ENCODE measurements around the gene MPZL2. TPM values are rescaled to one million over a fixed set of nuclear protein-coding genes. Genes with fewer than 3 reads are reported as not detected.

MPZL2 gene
- total RNA-seq, 4 donors from 2014 or later: 8.7 to 57.0 (median 12.1) TPM

GRCh38 chr11:118226781-118227180, 37.3 kb downstream of the MPZL2 start:
- no peak overlapping the region for H3K4me3 ChIP-seq
- no peaks in the 10 kb centered on the region for H3K4me1 ChIP-seq
- peaks cover 11% of the 10 kb centered on the region for H3K27me3 ChIP-seq
- WGBS, 2 donors (ENCODE audit: low coverage in 1 of 2): 64 to 71% methylated on average over 1 to 2 of the region's 2 CpGs
- H3K27ac ChIP-seq: no peak overlapping the region
- no peaks in the 10 kb centered on the region for H3K9me3 ChIP-seq
- TF ChIP-seq POLR2A (IDR thresholded peaks at IDR 0.05): no peak
- no peak for TF ChIP-seq CTCF (IDR thresholded peaks at IDR 0.05)
- no peak for TF ChIP-seq POLR2AphosphoS5 (IDR thresholded peaks at IDR 0.05)
- no peak for TF ChIP-seq EP300 (IDR thresholded peaks at IDR 0.05)
- ATAC-seq: no peak
- no peaks in the 10 kb centered on the region for H3K36me3 ChIP-seq

- no peak for ATAC-seq
- Histone ChIP-seq H3K4me1 (no peaks in the 10 kb centered on the region), H3K27me3 (peaks cover 16% of the 10 kb centered on the region), H3K4me3 (no peak overlapping the region), H3K36me3 (no peaks in the 10 kb centered on the region), H3K9me3 (no peaks in the 10 kb centered on the region), H3K27ac (no peak overlapping the region)
- WGBS, 2 donors (ENCODE audit: low coverage in 1 of 2): 59 to 65% methylated on average over 7 of the region's 7 CpGs
- TF ChIP-seq CTCF (IDR thresholded peaks at IDR 0.05): no peak
- no peak for TF ChIP-seq EP300 (IDR thresholded peaks at IDR 0.05)
- no peak for TF ChIP-seq POLR2A (IDR thresholded peaks at IDR 0.05)
- TF ChIP-seq POLR2AphosphoS5 (IDR thresholded peaks at IDR 0.05): no peak
These were observed 37.8 kb downstream of the MPZL2 start for GRCh38 chr11:118226296-118226695.

DNA sequence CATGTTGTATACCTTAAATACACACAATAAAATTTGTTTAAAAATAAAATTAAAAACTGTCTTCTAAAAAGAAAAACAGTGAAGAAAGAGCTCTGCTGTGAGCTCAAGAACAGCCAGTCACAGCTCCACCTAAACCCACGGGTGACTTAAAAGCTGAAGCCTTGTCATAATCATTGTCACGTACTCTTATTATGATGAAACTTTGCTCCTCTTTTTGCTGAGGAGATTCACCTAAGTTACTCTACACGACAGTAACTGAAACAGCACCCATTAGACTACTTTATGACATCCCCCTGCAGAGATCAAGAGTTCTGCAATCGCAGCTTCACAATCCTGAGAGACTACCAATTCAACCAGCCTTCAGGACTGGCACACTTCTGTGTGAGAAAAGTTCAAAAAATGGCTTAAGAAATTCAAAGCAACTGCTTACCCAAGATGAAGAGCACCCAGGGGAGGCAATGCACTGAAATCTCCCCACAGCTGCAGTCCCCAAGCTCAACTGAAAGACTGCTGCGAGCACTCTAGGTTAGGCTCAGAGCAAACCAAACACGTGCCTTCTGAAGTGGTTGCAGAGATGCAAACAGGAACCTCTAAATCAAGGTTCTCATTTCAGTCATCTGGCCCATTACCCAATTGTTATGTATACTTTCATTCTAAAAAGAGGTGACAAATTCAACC, 39.4 kb downstream of the MPZL2 start, which contains the start of gene JAML:
Gene JAML (minus strand): TSS at position 501 of the 678 bp plus-strand sequence. CDS start 10,145 bp downstream, outside the sequence.
- WGBS, 2 donors (ENCODE audit: low coverage in 1 of 2): 79 to 80% methylated on average over 4 to 6 of the region's 6 CpGs
- H3K4me3 ChIP-seq: peak within 1 kb of the TSS in 1 of 2 donors; percentile 1
- no peak for ATAC-seq
- H3K27ac ChIP-seq: no peak within 1 kb of the TSS
- H3K9me3 ChIP-seq: no peaks in the 10 kb centered on the region
- H3K27me3 ChIP-seq: peaks cover 31% of the 10 kb centered on the region
- no peaks in the 10 kb centered on the region for H3K4me1 ChIP-seq
- TF ChIP-seq POLR2A (IDR thresholded peaks at IDR 0.05) (no peak), EP300 (IDR thresholded peaks at IDR 0.05) (no peak), POLR2AphosphoS5 (IDR thresholded peaks at IDR 0.05) (no peak), CTCF (IDR thresholded peaks at IDR 0.05) (no peak)
- no peaks in the 10 kb centered on the region for H3K36me3 ChIP-seq

DNA sequence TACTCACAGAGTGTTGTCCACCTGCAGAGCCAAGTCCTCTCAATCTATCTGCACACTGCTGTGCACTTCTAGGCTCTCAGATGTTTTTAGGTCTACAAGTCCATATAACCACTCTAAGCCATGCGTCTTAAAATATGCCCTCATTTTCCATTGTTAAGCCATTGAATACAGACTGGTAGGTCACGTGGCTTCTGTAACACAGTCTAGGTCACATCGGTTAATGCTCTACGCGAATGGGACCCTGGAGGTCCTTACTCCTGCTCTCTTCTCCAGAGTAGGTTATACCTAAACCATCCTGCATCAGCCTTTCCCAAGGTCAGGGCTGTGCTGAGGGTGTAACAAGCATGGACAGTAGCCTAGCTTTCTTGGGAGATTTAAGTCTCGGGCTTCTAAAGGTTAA, 40.1 kb downstream of the MPZL2 start:
- Histone ChIP-seq H3K27me3 (peaks cover 33% of the 10 kb centered on the region), H3K4me1 (no peaks in the 10 kb centered on the region), H3K4me3 (peak overlapping the region in 1 of 2 donors; percentile 1), H3K9me3 (no peaks in the 10 kb centered on the region), H3K36me3 (no peaks in the 10 kb centered on the region), H3K27ac (no peak overlapping the region)
- WGBS, 2 donors (ENCODE audit: low coverage in 1 of 2): 64 to 66% methylated on average over 2 to 6 of the region's 6 CpGs
- TF ChIP-seq POLR2AphosphoS5 (IDR thresholded peaks at IDR 0.05) (no peak), CTCF (IDR thresholded peaks at IDR 0.05) (no peak), POLR2A (IDR thresholded peaks at IDR 0.05) (no peak), EP300 (IDR thresholded peaks at IDR 0.05) (no peak)
- ATAC-seq: no peak

DNA sequence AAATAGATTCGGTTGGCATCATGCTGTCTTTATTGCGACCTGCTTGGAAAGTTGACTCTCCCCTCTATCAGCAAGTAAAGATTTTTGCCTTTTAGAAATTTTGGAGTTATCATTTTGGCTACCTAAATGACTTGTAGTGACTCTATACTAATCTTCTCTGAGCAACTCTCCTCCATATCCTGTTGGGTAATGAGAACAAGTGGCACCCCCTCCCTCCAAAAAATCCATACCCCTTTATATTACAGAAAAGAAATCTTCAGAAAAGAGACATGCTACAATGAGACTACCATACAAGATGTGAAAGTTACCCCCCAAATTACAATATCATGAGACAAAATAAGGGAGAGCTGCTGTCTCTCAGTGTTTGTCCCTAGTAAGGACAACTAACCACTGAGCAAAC, 40.5 kb downstream of the MPZL2 start:
- H3K27ac ChIP-seq: no peak overlapping the region
- no peak for ATAC-seq
- H3K27me3 ChIP-seq: peaks cover 33% of the 10 kb centered on the region
- H3K36me3 ChIP-seq: no peaks in the 10 kb centered on the region
- peak overlapping the region in 1 of 2 donors; percentile 1 for H3K4me3 ChIP-seq
- WGBS, 2 donors (ENCODE audit: low coverage in 1 of 2): 76 to 83% methylated on average over 2 of the region's 2 CpGs
- no peaks in the 10 kb centered on the region for H3K9me3 ChIP-seq
- TF ChIP-seq CTCF (IDR thresholded peaks at IDR 0.05) (no peak), POLR2AphosphoS5 (IDR thresholded peaks at IDR 0.05) (no peak), EP300 (IDR thresholded peaks at IDR 0.05) (no peak), POLR2A (IDR thresholded peaks at IDR 0.05) (no peak)
- no peaks in the 10 kb centered on the region for H3K4me1 ChIP-seq
